Upper lobe of right lung (tissue), 1 donor: ENCODE measurements around the gene IMPDH1. TPM values are rescaled to one million over a fixed set of nuclear protein-coding genes. Genes with fewer than 3 reads are reported as not detected.

ENCODE experiments used
- ATAC-seq: fragments of 200-7000 bp; cut with Tn5 transposase; one replicate; pipeline ENCODE4 v1.9.1; 2020; ENCODE audit warnings: mild to moderate bottlenecking, moderate library complexity
- DNase-seq: peaks from one replicate; pipeline ENCODE4 v3.0.0-alpha.2; 2020
- H3K27ac ChIP-seq: fragments of 200-600 bp; one replicate; pipeline ENCODE4 v1.8.0; 2022
- H3K27me3 ChIP-seq: fragments of 200-600 bp; one replicate; pipeline ENCODE4 v1.8.0; 2022; ENCODE audit warnings: mild to moderate bottlenecking
- H3K36me3 ChIP-seq: fragments of 200-600 bp; one replicate; pipeline ENCODE4 v1.8.0; 2022
- H3K4me1 ChIP-seq: fragments of 200-600 bp; one replicate; pipeline ENCODE4 v1.8.0; 2022
- H3K4me3 ChIP-seq: fragments of 200-600 bp; one replicate; pipeline ENCODE4 v1.8.0; 2022; ENCODE audit warnings: mild to moderate bottlenecking
- H3K9me3 ChIP-seq: fragments of 200-600 bp; one replicate; pipeline ENCODE4 v1.8.0; 2022
- intact Hi-C: fragments of 100-400 bp; cut with DNase I; formaldehyde crosslinking; loops from one replicate; pipeline ENCODE4 v1.11.0; 2022
- total RNA-seq: library from RNA; stranded (reverse); fragmentation: NEBNext Ultra II Directional; extraction: Animal tissue kit (Norgen Biotek cat#: 25700); gene quantifications from one replicate; pipeline ENCODE4 v1.2.1, GENCODE V29; 2021
- TF ChIP-seq, protein P1 (sequence below): fragments of 200-600 bp; IDR thresholded peaks from one replicate; pipeline ENCODE4 v1.8.0; 2022; ENCODE audit warnings: antibody characterized with exemption
- donor health status: DM: no; HTN: yes; CAD: no; lungs with severe emphysema.

The IMPDH1 gene
- total RNA-seq, 1 donor from 2014 or later = 59.8 TPM

DNA sequence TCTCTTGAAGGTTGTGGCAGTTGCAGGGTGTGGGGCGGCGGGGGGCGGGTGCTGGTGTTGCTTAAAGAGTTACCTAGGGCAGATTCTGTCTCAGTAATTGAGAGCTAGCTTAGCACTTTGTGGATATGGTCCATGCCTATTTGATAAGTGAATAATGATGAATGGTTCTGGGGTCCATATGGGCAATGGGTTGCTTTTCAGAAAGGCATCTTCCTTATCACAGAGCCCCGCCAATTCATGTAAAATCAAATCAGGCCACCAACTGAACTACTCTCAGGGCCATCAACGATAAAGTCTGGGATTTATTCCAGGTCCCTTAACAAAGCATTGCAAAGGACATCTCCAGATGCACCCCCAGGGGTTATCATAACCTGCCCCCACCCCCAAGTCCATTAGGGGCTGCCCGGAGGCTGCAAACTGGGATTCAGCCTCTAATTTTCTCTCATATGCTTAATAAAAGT, 46.5 kb downstream of the IMPDH1 start:
- intact Hi-C loops = no loop called here
- H3K27me3 ChIP-seq = peaks cover 23% of the 10 kb centered on the region

GRCh38 chr7:128362670-128363069, 47.1 kb downstream of the IMPDH1 start:
- no peak overlapping the region for H3K27ac ChIP-seq
- peaks cover 9% of the 10 kb centered on the region for H3K4me1 ChIP-seq
- ATAC-seq (no peak), DNase-seq (no peak)
- no peaks in the 10 kb centered on the region for H3K36me3 ChIP-seq
- no peaks in the 10 kb centered on the region for H3K9me3 ChIP-seq
- TF ChIP-seq, protein P1, sequence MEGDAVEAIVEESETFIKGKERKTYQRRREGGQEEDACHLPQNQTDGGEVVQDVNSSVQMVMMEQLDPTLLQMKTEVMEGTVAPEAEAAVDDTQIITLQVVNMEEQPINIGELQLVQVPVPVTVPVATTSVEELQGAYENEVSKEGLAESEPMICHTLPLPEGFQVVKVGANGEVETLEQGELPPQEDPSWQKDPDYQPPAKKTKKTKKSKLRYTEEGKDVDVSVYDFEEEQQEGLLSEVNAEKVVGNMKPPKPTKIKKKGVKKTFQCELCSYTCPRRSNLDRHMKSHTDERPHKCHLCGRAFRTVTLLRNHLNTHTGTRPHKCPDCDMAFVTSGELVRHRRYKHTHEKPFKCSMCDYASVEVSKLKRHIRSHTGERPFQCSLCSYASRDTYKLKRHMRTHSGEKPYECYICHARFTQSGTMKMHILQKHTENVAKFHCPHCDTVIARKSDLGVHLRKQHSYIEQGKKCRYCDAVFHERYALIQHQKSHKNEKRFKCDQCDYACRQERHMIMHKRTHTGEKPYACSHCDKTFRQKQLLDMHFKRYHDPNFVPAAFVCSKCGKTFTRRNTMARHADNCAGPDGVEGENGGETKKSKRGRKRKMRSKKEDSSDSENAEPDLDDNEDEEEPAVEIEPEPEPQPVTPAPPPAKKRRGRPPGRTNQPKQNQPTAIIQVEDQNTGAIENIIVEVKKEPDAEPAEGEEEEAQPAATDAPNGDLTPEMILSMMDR = no peak
- peaks cover 20% of the 10 kb centered on the region for H3K27me3 ChIP-seq
- no peak overlapping the region for H3K4me3 ChIP-seq
- intact Hi-C loops = no loop called here

More for the DNA sequence above, 46.5 kb downstream of the IMPDH1 start:
- TF ChIP-seq, protein P1 = no peak
- H3K27ac ChIP-seq = no peak overlapping the region
- DNase-seq (no peak), ATAC-seq (no peak)
- H3K36me3 ChIP-seq = no peaks in the 10 kb centered on the region
- no peaks in the 10 kb centered on the region for H3K9me3 ChIP-seq
- H3K4me1 ChIP-seq = peaks cover 9% of the 10 kb centered on the region
- no peak overlapping the region for H3K4me3 ChIP-seq

- peak within 1 kb of the TSS; percentile 46 for H3K4me3 ChIP-seq
- H3K4me1 ChIP-seq = peaks cover 9% of the 10 kb centered on the region
- ATAC-seq = peak; percentile 76
- no peaks in the 10 kb centered on the region for H3K36me3 ChIP-seq
- intact Hi-C loops = no loop called here
- H3K9me3 ChIP-seq = no peaks in the 10 kb centered on the region
- peak; percentile 68 for DNase-seq
- TF ChIP-seq, protein P1 = no peak
- no peak within 1 kb of the TSS for H3K27ac ChIP-seq
- peaks cover 19% of the 10 kb centered on the region for H3K27me3 ChIP-seq
Observed at GRCh38 chr7:128361411-128362379, 48.1 kb downstream of the IMPDH1 start, which contains the start of gene PRRT4. Gene PRRT4, minus strand, starts transcription at chr7:128361690.

DNA sequence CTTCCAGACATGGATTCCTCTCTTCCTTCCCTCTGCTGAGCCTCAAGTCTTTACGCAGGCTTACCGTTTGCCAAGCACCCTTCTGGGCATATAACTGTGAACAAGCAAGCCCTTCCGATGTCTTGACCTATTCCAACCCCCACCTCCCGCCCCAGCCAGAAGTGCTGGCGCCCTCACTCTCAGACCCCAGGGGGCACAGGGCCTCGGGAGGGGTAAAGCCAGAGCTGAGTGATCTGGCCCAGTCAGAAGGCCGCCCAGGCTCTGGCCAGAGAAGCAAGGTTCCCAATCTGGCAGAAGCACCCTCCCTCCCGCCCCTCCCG, 49.5 kb downstream of the IMPDH1 start:
- ATAC-seq (no peak), DNase-seq (no peak)
- TF ChIP-seq, protein P1 = no peak
- Histone ChIP-seq H3K27me3 (peaks cover 25% of the 10 kb centered on the region), H3K4me1 (peaks cover 9% of the 10 kb centered on the region), H3K9me3 (no peaks in the 10 kb centered on the region), H3K4me3 (peak overlapping the region; percentile 6), H3K27ac (no peak overlapping the region), H3K36me3 (no peaks in the 10 kb centered on the region)
- intact Hi-C loops = no loop called here

GRCh38 chr7:128359939-128360338, 49.8 kb downstream of the IMPDH1 start:
- DNase-seq = no peak
- TF ChIP-seq, protein P1 = no peak
- peaks cover 9% of the 10 kb centered on the region for H3K4me1 ChIP-seq
- no peak overlapping the region for H3K4me3 ChIP-seq
- ATAC-seq = no peak
- H3K27ac ChIP-seq = no peak overlapping the region
- H3K9me3 ChIP-seq = no peaks in the 10 kb centered on the region
- no peaks in the 10 kb centered on the region for H3K36me3 ChIP-seq
- intact Hi-C loops = no loop called here
- peaks cover 25% of the 10 kb centered on the region for H3K27me3 ChIP-seq
